Gastrocnemius medialis (tissue), 4 donors: ENCODE results near the gene USP54. TPM values are rescaled to one million over a fixed set of nuclear protein-coding genes. Genes with fewer than 3 reads are reported as not detected.
"Not testable (repeated sequence)": the region's sequence is repeated elsewhere in the genome, so short reads cannot be mapped to it uniquely, and the experiment has no call there.

Experiments
- ATAC-seq, 2 donors: fragments of 150-250 bp; one replicate each; pipeline ENCODE4 v1.9.1; 2016
- DNase-seq, 2 donors: peaks; one replicate each; pipeline ENCODE4 v3.0.0-alpha.2; 2019
- H3K27ac ChIP-seq, 4 donors: fragments of 200-600 bp; sonication (generic); 1 replicate in 1 of 4; 2 replicates in 3 of 4; pipeline ENCODE4 v1.5.1; 2016 to 2018; ENCODE audit warnings: mild to moderate bottlenecking in 2 of 4, moderate library complexity in 1 of 4
- H3K27me3 ChIP-seq, 3 donors: fragments of 200-600 bp; sonication (generic) in 2 of 3; 1 replicate in 1 of 3; 2 replicates in 2 of 3; pipeline versions ENCODE4 v1.5.1 to v1.6.0; 2016 to 2019; ENCODE audit warnings: mild to moderate bottlenecking in 1 of 3, moderate library complexity in 1 of 3
- H3K36me3 ChIP-seq, 2 donors: fragments of 200-600 bp; sonication (generic) in 1 of 2; one replicate each; pipeline ENCODE4 v1.5.1; 2017 to 2018
- H3K4me1 ChIP-seq, 2 donors: fragments of 200-600 bp; sonication (generic) in 1 of 2; one replicate each; pipeline ENCODE4 v1.5.1; 2016 to 2017; ENCODE audit warnings: mild to moderate bottlenecking in 2 of 2
- H3K4me3 ChIP-seq, 4 donors: fragments of 200-600 bp; sonication (generic) in 3 of 4; 1 replicate in 1 of 4; 2 replicates in 3 of 4; pipeline ENCODE4 v1.5.1; 2016 to 2019; ENCODE audit warnings: mild to moderate bottlenecking in 2 of 4
- H3K9me3 ChIP-seq, 3 donors: fragments of 200-600 bp; sonication (generic) in 2 of 3; 1 replicate in 1 of 3; 2 replicates in 2 of 3; pipeline ENCODE4 v1.5.1; 2016 to 2019
- POLR2A ChIP-seq, 2 donors: fragments of 450-650 bp; IDR thresholded peaks; one replicate each; pipeline ENCODE4 v1.6.1; 2017; ENCODE audit warnings: antibody characterized with exemption in 2 of 2, mild to moderate bottlenecking in 2 of 2, moderate library complexity in 2 of 2
- in situ Hi-C, 4 donors: fragments of 200-750 bp; cut with MboI; loops; one replicate each; pipeline versions ENCODE4 v1.15.0 to v1.8.0; 2017; ENCODE audit warnings: low sequenced_read_pairs in 4 of 4
- intact Hi-C: fragments of 100-400 bp; cut with DNase I; formaldehyde crosslinking; loops from one replicate; pipeline ENCODE4 v1.15.1; 2023; ENCODE audit warnings: low total_unique reads
- total RNA-seq, 4 donors: library from RNA; depleted of rRNA; stranded (reverse); fragments of >200 nt; gene quantifications; one replicate each; pipeline versions ENCODE4 v1.1.0 to v1.2.3, GENCODE V29; 2016
- TF ChIP-seq, protein P1 (sequence below), 5 experiments: fragments of 450-650 bp in 3 of 5; fragments of 200-600 bp in 2 of 5; sonication (generic) in 2 of 5; IDR thresholded peaks in 4 of 5; conservative IDR thresholded peaks in 1 of 5; 1 replicate in 4 of 5; 2 replicates in 1 of 5; pipeline ENCODE4 v1.5.1; 2016 to 2019; ENCODE audit warnings: antibody characterized with exemption in 5 of 5, mild to moderate bottlenecking in 3 of 5, moderate library complexity in 3 of 5

USP54 gene
- total RNA-seq, 4 donors from 2014 or later, result 89.8 to 276 (median 154) TPM

DNA sequence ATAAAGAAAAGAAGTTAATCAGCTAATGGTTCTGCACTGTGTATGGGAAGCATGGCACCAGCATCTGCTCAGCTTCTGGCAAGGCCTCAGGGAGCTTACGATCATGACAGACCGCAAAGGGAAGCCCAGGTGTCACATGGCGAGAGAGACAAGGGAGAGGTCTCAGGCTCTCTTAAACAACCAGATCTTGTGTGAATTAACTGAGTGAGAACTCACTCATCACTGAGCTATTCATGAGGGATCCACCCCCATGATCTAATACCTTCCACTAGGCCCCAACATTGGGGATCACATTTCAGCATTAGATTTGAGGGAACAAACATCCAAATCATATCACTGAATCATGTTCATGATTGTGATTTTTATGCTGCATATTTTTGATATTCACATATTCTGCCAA is 5.8 kb downstream of the USP54 start:
- in situ Hi-C loops (no loop called here), intact Hi-C loops (no loop called here)
- TF ChIP-seq POLR2A (IDR thresholded peaks at IDR 0.05), result no peak
- TF ChIP-seq, protein P1, sequence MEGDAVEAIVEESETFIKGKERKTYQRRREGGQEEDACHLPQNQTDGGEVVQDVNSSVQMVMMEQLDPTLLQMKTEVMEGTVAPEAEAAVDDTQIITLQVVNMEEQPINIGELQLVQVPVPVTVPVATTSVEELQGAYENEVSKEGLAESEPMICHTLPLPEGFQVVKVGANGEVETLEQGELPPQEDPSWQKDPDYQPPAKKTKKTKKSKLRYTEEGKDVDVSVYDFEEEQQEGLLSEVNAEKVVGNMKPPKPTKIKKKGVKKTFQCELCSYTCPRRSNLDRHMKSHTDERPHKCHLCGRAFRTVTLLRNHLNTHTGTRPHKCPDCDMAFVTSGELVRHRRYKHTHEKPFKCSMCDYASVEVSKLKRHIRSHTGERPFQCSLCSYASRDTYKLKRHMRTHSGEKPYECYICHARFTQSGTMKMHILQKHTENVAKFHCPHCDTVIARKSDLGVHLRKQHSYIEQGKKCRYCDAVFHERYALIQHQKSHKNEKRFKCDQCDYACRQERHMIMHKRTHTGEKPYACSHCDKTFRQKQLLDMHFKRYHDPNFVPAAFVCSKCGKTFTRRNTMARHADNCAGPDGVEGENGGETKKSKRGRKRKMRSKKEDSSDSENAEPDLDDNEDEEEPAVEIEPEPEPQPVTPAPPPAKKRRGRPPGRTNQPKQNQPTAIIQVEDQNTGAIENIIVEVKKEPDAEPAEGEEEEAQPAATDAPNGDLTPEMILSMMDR (IDR thresholded peaks at IDR 0.05 in 4 of 5, conservative IDR thresholded peaks at IDR 0.05 in 1 of 5), result no peak
- Histone ChIP-seq H3K27me3 (no peaks in the 10 kb centered on the region), H3K4me1 (peaks cover 28 to 38% of the 10 kb centered on the region in 2 donors), H3K9me3 (no peaks in the 10 kb centered on the region), H3K36me3 (no peaks in the 10 kb centered on the region), H3K27ac (peak overlapping the region; percentile 48 to 73 (median 54)), H3K4me3 (no peak overlapping the region)
- no peak for DNase-seq
- ATAC-seq, result no peak

DNA sequence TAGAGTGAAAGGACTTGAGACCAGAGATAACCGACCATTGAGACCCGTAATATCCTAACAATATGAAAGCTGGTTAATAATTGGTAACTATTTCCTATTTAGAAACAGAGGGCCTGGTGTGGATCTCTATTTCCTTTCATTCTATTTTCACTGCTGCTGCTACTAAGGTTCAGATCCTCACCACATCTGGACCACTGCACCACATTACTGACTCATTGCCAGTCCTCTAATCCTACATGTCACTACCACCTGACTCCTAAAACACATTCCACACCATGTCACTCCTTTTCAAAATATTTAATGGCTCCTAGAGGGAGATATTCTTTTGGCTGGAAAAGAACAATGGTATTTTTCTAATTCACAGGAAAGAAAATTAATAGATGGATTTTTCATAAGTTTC is 6.4 kb downstream of the USP54 start:
- H3K27ac ChIP-seq, result peak overlapping the region; percentile 48 to 73 (median 54)
- H3K36me3 ChIP-seq, result no peaks in the 10 kb centered on the region
- no peaks in the 10 kb centered on the region for H3K9me3 ChIP-seq
- no peaks in the 10 kb centered on the region for H3K27me3 ChIP-seq
- H3K4me1 ChIP-seq, result peaks cover 28 to 38% of the 10 kb centered on the region in 2 donors
- DNase-seq (no peak), ATAC-seq (no peak)
- intact Hi-C loops, result no loop called here
- no peak overlapping the region for H3K4me3 ChIP-seq
- TF ChIP-seq, protein P1 (IDR thresholded peaks at IDR 0.05 in 4 of 5, conservative IDR thresholded peaks at IDR 0.05 in 1 of 5), result no peak
- TF ChIP-seq POLR2A (IDR thresholded peaks at IDR 0.05), result no peak
- in situ Hi-C loops, result no loop called here

DNA sequence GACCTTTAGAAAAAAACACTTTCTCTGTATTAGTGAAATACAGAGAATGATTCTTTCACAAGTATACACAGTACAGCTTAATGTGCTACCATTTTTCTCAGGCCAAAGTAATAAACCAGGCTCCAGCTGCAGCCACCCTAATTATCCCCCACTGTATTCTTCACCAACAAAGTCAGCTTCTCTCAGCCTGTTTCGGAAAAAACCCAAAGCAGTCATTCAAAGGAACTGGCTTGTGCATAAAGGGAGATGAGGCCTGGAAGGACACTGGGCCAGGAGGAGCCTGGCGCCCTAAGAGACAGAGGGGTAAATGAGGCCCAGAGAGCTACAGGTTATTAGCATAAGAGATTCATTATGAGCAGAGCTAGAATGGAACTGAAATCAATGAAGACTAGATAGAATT is 9.2 kb downstream of the USP54 start:
- DNase-seq (no peak), ATAC-seq (no peak)
- H3K27me3 ChIP-seq, result no peaks in the 10 kb centered on the region
- intact Hi-C loops (no loop called here), in situ Hi-C loops (no loop called here)
- TF ChIP-seq, protein P1 (IDR thresholded peaks at IDR 0.05 in 4 of 5, conservative IDR thresholded peaks at IDR 0.05 in 1 of 5), result no peak
- no peak for TF ChIP-seq POLR2A (IDR thresholded peaks at IDR 0.05)
- no peaks in the 10 kb centered on the region for H3K9me3 ChIP-seq
- no peaks in the 10 kb centered on the region for H3K36me3 ChIP-seq
- no peak overlapping the region for H3K4me3 ChIP-seq
- H3K27ac ChIP-seq, result peak overlapping the region in 3 of 4 donors; percentile 46 to 88 (median 60)
- H3K4me1 ChIP-seq, result peaks cover 49 to 57% of the 10 kb centered on the region in 2 donors

DNA sequence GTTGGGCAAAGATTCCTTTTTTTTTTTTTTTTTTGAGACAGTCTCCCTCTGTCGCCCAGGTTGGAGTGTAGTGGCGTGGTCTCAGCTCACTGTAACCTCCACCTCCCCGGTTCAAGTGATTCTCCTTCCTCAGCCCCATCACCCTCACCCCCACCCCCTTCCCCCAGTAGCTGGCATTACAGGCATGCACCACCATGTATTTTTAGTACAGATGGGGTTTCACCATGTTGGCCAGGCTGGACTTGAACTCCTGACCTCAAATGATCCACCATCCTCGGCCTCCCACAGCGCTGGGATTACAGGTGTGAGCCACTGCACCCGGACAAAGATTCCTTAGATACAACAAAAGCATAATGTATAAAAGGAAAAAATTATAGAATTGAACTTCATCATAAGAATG is 12.2 kb downstream of the USP54 start:
- in situ Hi-C loops, result loop anchor here in 2 of 4 donors (10.0 kb wide), 2 partner anchors 56 to 66 kb away; partner anchors contain the start of gene MYOZ1 (in 1 of the 2)
- H3K4me3 ChIP-seq, H3K36me3 ChIP-seq, H3K27me3 ChIP-seq, H3K9me3 ChIP-seq: not testable (repeated sequence)
- intact Hi-C loops, result loop anchor here (5.0 to 10.0 kb wide), 2 partner anchors 296 to 887 kb away; partner anchors contain the start of genes CAMK2G and MCU
- DNase-seq (peak in 1 of 2 donors; percentile 75), ATAC-seq (peak in 1 of 2 donors; percentile 16)
- peak overlapping the region; percentile 86 to 91 (median 88) for H3K27ac ChIP-seq
- H3K4me1 ChIP-seq, result peaks cover 40 to 41% of the 10 kb centered on the region in 2 donors

DNA sequence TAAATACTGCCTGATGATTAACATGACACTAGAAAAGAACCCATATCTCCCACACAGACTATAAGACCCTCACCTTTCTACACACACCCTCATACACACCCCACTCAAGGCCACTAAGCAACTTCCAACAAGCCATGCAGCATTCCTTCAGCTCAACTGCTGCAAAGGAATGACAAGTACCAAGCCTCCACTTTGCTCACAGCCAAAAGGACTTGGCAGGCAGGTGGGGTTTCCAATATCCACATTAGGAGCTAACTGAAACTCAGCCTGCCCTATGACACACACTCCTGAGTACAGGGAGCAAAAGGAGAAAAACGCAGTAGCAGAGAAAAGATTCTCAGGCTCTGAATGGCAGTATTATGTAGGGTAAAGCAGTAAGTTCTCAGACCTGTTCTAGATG is 13.4 kb downstream of the USP54 start:
- TF ChIP-seq, protein P1 (IDR thresholded peaks at IDR 0.05 in 4 of 5, conservative IDR thresholded peaks at IDR 0.05 in 1 of 5), result no peak
- peak in 1 of 2 donors; percentile 6 for TF ChIP-seq POLR2A (IDR thresholded peaks at IDR 0.05)
- peak; percentile 79 to 85 for ATAC-seq
- Histone ChIP-seq H3K4me1 (peaks cover 32 to 36% of the 10 kb centered on the region in 2 donors), H3K36me3 (peaks cover 0 to 14% of the 10 kb centered on the region in 2 donors), H3K27ac (peak overlapping the region; percentile 86 to 91 (median 88)), H3K9me3 (no peaks in the 10 kb centered on the region), H3K27me3 (no peaks in the 10 kb centered on the region), H3K4me3 (peak overlapping the region; percentile 2 to 83 (median 20))
- peak; percentile 87 to 95 for DNase-seq
- intact Hi-C loops, result loop anchor here (2.0 to 10.0 kb wide), 5 partner anchors 49 to 885 kb away; partner anchors contain the start of genes CAMK2G and MCU
- in situ Hi-C loops, result loop anchor here in 2 of 4 donors (10.0 kb wide), 2 partner anchors 57 to 67 kb away; partner anchors contain the start of gene MYOZ1 (in 1 of the 2)
